Measurements from ENCODE around the gene GDPD4. TPM values are rescaled to one million over a fixed set of nuclear protein-coding genes. Genes with fewer than 3 reads are reported as not detected.

GDPD4 gene
- total RNA-seq, 4 donors from 2014 or later, result not detected

DNA sequence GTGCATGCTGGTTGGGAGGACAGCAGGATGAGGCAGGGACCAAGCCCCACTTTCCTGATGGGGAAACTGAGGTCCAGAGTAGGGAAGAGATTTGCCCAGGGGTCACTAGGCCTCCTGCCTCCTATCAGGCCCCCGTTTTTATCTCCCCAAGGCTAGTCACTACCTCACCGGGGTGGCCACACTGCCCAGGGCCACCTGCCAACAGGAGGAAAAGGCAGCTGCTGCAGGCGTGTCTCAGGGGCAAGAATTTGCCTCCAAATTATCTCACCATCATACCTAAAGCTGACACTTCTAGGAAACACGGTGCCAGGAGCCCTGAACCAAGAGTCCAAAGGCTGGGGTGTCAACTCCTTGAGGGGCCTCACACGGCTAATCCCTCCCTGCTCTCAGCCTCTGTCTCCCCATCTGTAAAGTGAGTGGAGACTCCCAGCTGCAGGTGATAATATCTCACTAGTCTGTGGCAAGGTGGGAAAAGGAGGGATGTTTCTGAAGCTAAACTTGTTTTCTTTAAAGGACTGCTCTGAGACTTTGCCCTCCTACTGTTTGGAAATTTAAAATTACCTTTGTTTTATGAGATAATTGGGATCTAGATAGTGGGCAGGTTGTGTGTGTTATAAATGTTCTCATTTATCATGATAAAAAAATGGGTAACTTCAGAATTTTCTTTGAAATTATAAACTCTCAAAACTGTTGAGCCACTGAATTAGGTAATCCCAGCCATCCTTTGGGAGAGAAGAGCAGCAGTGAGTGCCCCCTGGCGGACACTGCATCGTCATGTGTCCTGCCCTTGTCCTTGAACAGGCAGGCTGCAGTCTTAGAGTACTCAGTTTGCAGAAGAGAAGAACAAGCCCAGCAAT is 113.5 kb downstream of the GDPD4 start:
- peak; percentile 93 for DNase-seq (ENCODE audit: extremely low spot score)
- Histone ChIP-seq H3K9me3 (no peaks in the 10 kb centered on the region), H3K4me1 (no peaks in the 10 kb centered on the region), H3K4me3 (no peak overlapping the region), H3K27ac (replicated peaks in 1 of 4) (no peak overlapping the region), H3K27me3 (peaks cover 0 to 16% (median 0%) of the 10 kb centered on the region in 4 donors), H3K36me3 (no peaks in the 10 kb centered on the region)
- intact Hi-C loops (cut with DNase I), result loop anchor here (2.0 to 5.0 kb wide), 2 partner anchors 57 to 141 kb away; no protein-coding TSS in a partner anchor
- WGBS, result 60% methylated on average over 7 of the region's 7 CpGs
- TF ChIP-seq POLR2AphosphoS5 (IDR thresholded peaks at IDR 0.05), result no peak
- peak; percentile 76 to 85 (median 77) for TF ChIP-seq CTCF (IDR thresholded peaks at IDR 0.05)
- TF ChIP-seq EP300 (IDR thresholded peaks at IDR 0.05), result no peak

DNA sequence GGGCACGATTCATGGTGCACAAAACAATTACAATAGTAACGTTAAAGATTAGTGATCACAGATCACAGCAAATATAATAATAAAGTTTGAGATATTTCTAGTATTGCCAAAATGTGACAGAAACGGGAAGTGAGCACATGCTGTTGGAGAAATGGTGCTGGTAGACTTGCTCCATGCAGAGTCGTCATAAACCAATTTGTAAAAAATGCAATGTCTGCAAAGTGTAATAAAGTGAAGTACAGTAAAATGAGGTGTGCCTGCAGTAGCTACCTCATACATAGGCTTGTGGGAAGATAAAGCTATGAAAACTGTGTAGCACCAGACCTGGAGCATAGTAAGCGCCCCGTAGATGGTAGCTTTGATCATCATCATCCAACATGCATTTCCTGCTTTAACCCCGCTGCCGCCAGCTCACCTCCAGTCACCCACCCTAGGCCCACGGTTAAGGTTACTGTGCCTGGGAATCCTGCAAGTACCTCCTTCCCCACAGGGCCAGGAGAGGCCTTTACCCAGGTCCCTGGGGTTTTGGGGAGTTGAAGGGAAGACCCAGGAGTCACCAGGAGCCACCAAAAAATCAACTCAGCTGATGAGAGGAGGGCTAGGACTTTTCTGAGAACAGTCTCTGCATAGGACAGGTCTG is 114.3 kb downstream of the GDPD4 start:
- intact Hi-C loops (cut with DNase I), result loop anchor here (5.0 kb wide), 1 partner anchor 140 kb away; no protein-coding TSS in a partner anchor
- no peak for DNase-seq (ENCODE audit: extremely low spot score)
- WGBS, result 91% methylated on average over 8 of the region's 9 CpGs
- peaks cover 0 to 13% (median 0%) of the 10 kb centered on the region in 4 donors for H3K27me3 ChIP-seq
- TF ChIP-seq POLR2A (IDR thresholded peaks at IDR 0.05; ENCODE audit: low read depth) (no peak), EP300 (IDR thresholded peaks at IDR 0.05) (no peak), POLR2AphosphoS5 (IDR thresholded peaks at IDR 0.05) (no peak), CTCF (IDR thresholded peaks at IDR 0.05) (no peak)
- no peaks in the 10 kb centered on the region for H3K4me1 ChIP-seq
- no peaks in the 10 kb centered on the region for H3K9me3 ChIP-seq
- H3K36me3 ChIP-seq, result no peaks in the 10 kb centered on the region
- H3K4me3 ChIP-seq, result no peak overlapping the region
- H3K27ac ChIP-seq (replicated peaks in 1 of 4), result no peak overlapping the region

DNA sequence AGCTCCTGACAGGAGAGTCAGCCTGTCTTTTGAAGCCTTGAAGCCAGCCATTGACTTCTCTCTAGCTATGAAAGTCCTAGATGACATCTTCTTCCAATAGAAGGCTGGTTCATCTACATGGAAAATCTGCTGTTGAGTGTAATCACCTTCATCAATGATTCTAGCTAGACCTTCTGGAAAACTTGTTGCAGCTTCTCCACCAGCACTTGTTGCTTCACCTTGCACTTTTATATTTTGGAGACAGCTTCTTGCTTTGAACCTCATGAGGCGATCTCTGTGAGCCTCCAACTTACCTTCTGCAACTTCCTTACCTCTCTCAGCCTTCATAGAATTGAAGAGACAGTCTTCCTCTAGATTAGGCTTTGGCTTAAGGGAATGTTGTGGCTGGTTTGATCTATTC is 115.2 kb downstream of the GDPD4 start:
- no peak for TF ChIP-seq POLR2AphosphoS5 (IDR thresholded peaks at IDR 0.05)
- no peak for TF ChIP-seq POLR2A (IDR thresholded peaks at IDR 0.05; ENCODE audit: low read depth)
- TF ChIP-seq CTCF (IDR thresholded peaks at IDR 0.05), result no peak
- intact Hi-C loops (cut with DNase I), result loop anchor here (5.0 kb wide), 1 partner anchor 139 kb away; no protein-coding TSS in a partner anchor
- Histone ChIP-seq H3K4me3 (no peak overlapping the region), H3K36me3 (no peaks in the 10 kb centered on the region), H3K4me1 (no peaks in the 10 kb centered on the region), H3K27ac (replicated peaks in 1 of 4) (no peak overlapping the region), H3K27me3 (peaks cover 0 to 4% (median 0%) of the 10 kb centered on the region in 4 donors), H3K9me3 (no peaks in the 10 kb centered on the region)
- WGBS, result 96% methylated on average over 1 of the region's 1 CpG
- DNase-seq (ENCODE audit: extremely low spot score), result no peak

DNA sequence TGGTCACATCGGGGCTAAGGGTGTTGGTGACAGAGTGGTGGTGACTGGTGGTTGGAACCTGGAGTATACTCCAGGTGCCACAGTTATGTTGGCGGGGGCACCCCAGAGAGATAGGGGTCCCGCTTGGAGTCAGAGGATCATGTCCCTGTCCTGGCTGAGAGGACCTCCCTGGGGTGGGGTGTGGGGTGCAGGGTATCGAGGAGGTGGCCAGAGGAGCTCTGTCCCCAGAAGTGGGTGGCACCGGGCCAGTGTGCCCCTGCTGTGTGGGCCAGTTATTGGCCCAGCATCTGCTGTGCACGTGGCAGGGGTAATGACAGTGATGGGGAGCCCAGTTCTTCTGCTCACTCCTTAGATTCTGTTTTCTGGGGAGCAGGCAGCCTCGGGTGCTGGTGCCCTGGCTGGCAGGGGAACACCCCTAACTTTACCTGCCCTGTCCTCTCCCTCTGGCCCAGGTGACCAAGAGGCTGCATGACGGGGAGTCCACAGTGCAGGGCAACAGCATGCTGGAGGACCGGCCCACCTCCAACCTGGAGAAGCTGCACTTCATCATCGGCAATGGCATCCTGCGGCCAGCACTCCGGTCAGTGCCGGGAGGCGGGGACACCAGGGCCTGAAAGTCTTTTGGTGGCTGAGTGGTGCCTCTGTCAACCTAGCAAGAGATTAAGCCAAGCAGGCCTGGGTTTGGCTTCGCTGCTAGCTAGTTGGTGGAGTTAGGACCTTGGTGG is 117.2 kb downstream of the GDPD4 start:
- Histone ChIP-seq H3K36me3 (no peaks in the 10 kb centered on the region), H3K4me1 (no peaks in the 10 kb centered on the region), H3K27me3 (no peaks in the 10 kb centered on the region), H3K9me3 (no peaks in the 10 kb centered on the region), H3K27ac (replicated peaks in 1 of 4) (no peak overlapping the region), H3K4me3 (no peak overlapping the region)
- 87% methylated on average over 8 of the region's 15 CpGs for WGBS
- TF ChIP-seq POLR2A (IDR thresholded peaks at IDR 0.05; ENCODE audit: low read depth) (no peak), CTCF (IDR thresholded peaks at IDR 0.05) (no peak), POLR2AphosphoS5 (IDR thresholded peaks at IDR 0.05) (no peak), EP300 (IDR thresholded peaks at IDR 0.05) (no peak)
- intact Hi-C loops (cut with DNase I), result no loop called here
- DNase-seq (ENCODE audit: extremely low spot score), result no peak

Data from esophagus muscularis mucosa (tissue), 4 donors.